GM18526 (cell line): Measurements from ENCODE around the gene SLC2A4RG.

ENCODE experiments used
- POLR2A ChIP-seq: IDR thresholded peaks from 3 replicates; pipeline ENCODE4 v1.6.1; 2011; ENCODE audit not compliant: insufficient read length; ENCODE audit errors: extremely low read depth

Gene SLC2A4RG

GRCh38 chr20:63751471-63752271 is 12.1 kb downstream of the SLC2A4RG start:
- no peak for TF ChIP-seq POLR2A

- no peak for TF ChIP-seq POLR2A
Measured at GRCh38 chr20:63752411-63753101, 13.0 kb downstream of the SLC2A4RG start.

- TF ChIP-seq POLR2A = no peak
Measured at GRCh38 chr20:63753381-63753780, 13.8 kb downstream of the SLC2A4RG start.

GRCh38 chr20:63754008-63754407 is 14.4 kb downstream of the SLC2A4RG start:
- no peak for TF ChIP-seq POLR2A

GRCh38 chr20:63755933-63756647 is 16.5 kb downstream of the SLC2A4RG start:
- no peak for TF ChIP-seq POLR2A

- no peak for TF ChIP-seq POLR2A
Measured at GRCh38 chr20:63756648-63756991, 17.0 kb downstream of the SLC2A4RG start.

- no peak for TF ChIP-seq POLR2A
Measured at GRCh38 chr20:63758152-63758551, 18.6 kb downstream of the SLC2A4RG start.

- TF ChIP-seq POLR2A = no peak
Measured at GRCh38 chr20:63759377-63759901, 19.9 kb downstream of the SLC2A4RG start.

GRCh38 chr20:63765082-63765873 is 25.7 kb downstream of the SLC2A4RG start:
- no peak for TF ChIP-seq POLR2A

- TF ChIP-seq POLR2A = no peak
Measured at GRCh38 chr20:63765902-63766301, 26.3 kb downstream of the SLC2A4RG start.

GRCh38 chr20:63766695-63767426 is 27.3 kb downstream of the SLC2A4RG start:
- no peak for TF ChIP-seq POLR2A

- no peak for TF ChIP-seq POLR2A
Measured at GRCh38 chr20:63767456-63767855, 27.9 kb downstream of the SLC2A4RG start.

- TF ChIP-seq POLR2A = no peak
Measured at GRCh38 chr20:63767886-63768285, 28.3 kb downstream of the SLC2A4RG start.

GRCh38 chr20:63768591-63769515 is 29.3 kb downstream of the SLC2A4RG start:
- no peak for TF ChIP-seq POLR2A
